Ascending aorta (tissue), 2 donors: ENCODE measurements around the gene ISG20. TPM values are rescaled to one million over a fixed set of nuclear protein-coding genes. Genes with fewer than 3 reads are reported as not detected.

ENCODE experiments used
- DNase-seq, 2 donors: peaks; one replicate each; pipeline ENCODE4 v3.0.0-alpha.2; 2019; ENCODE audit warnings: low spot score in 2 of 2
- H3K27ac ChIP-seq, 2 donors: fragments of 200-600 bp; sonication (generic); one replicate each; pipeline ENCODE4 v1.5.1; 2016 to 2017; ENCODE audit warnings: mild to moderate bottlenecking in 1 of 2
- H3K27me3 ChIP-seq: fragments of 200-600 bp; sonication (generic); one replicate; pipeline ENCODE4 v1.5.1; 2017
- H3K36me3 ChIP-seq, 2 donors: fragments of 200-600 bp; sonication (generic); one replicate each; pipeline ENCODE4 v1.5.1; 2016
- H3K4me1 ChIP-seq, 2 donors: fragments of 200-600 bp; sonication (generic); one replicate each; pipeline ENCODE4 v1.5.1; 2016 to 2017; ENCODE audit warnings: mild to moderate bottlenecking in 1 of 2
- H3K4me3 ChIP-seq, 2 donors: fragments of 200-600 bp; sonication (generic); one replicate each; pipeline ENCODE4 v1.5.1; 2016 to 2017; ENCODE audit warnings: mild to moderate bottlenecking in 1 of 2
- H3K9me3 ChIP-seq, 2 donors: fragments of 200-600 bp; sonication (generic); one replicate each; pipeline ENCODE4 v1.5.1; 2016
- CTCF ChIP-seq, 3 experiments: fragments of 200-600 bp in 2 of 3; fragments of 450-650 bp in 1 of 3; sonication (generic) in 2 of 3; IDR thresholded peaks; one replicate each; pipeline ENCODE4 v1.5.1; 2016 to 2019; ENCODE audit warnings: antibody characterized with exemption in 3 of 3, mild to moderate bottlenecking in 1 of 3, moderate library complexity in 1 of 3
- intact Hi-C: fragments of 100-400 bp; cut with DNase I; formaldehyde crosslinking; loops from one replicate; pipeline ENCODE4 v1.15.1; 2023
- total RNA-seq: library from RNA; depleted of rRNA; stranded (reverse); fragments of >200 nt; gene quantifications from one replicate; pipeline ENCODE4 v1.1.0, GENCODE V29; 2016

ISG20 gene
- total RNA-seq, 1 donor from 2014 or later: 5.3 TPM

GRCh38 chr15:88681610-88682221, 42.9 kb downstream of the ISG20 start:
- intact Hi-C loops: no loop called here
- Histone ChIP-seq H3K4me3 (no peak overlapping the region), H3K36me3 (no peaks in the 10 kb centered on the region), H3K27ac (no peak overlapping the region), H3K27me3 (no peaks in the 10 kb centered on the region), H3K4me1 (no peaks in the 10 kb centered on the region), H3K9me3 (no peaks in the 10 kb centered on the region)
- no peak for DNase-seq
- no peak for TF ChIP-seq CTCF (IDR thresholded peaks at IDR 0.05)

- intact Hi-C loops: no loop called here
- Histone ChIP-seq H3K4me1 (no peaks in the 10 kb centered on the region), H3K27ac (no peak overlapping the region), H3K27me3 (no peaks in the 10 kb centered on the region), H3K36me3 (no peaks in the 10 kb centered on the region), H3K9me3 (no peaks in the 10 kb centered on the region), H3K4me3 (no peak overlapping the region)
- no peak for TF ChIP-seq CTCF (IDR thresholded peaks at IDR 0.05)
- no peak for DNase-seq
Measured at GRCh38 chr15:88684345-88684744, 45.5 kb downstream of the ISG20 start.

GRCh38 chr15:88686166-88686565, 47.4 kb downstream of the ISG20 start:
- Histone ChIP-seq H3K9me3 (no peaks in the 10 kb centered on the region), H3K4me3 (no peak overlapping the region), H3K36me3 (no peaks in the 10 kb centered on the region), H3K4me1 (no peaks in the 10 kb centered on the region), H3K27ac (no peak overlapping the region), H3K27me3 (no peaks in the 10 kb centered on the region)
- intact Hi-C loops: no loop called here
- DNase-seq: no peak
- no peak for TF ChIP-seq CTCF (IDR thresholded peaks at IDR 0.05)

GRCh38 chr15:88688394-88688933, 49.6 kb downstream of the ISG20 start:
- no peak for DNase-seq
- H3K36me3 ChIP-seq: no peaks in the 10 kb centered on the region
- H3K4me1 ChIP-seq: no peaks in the 10 kb centered on the region
- H3K27ac ChIP-seq: no peak overlapping the region
- no peak overlapping the region for H3K4me3 ChIP-seq
- no peak for TF ChIP-seq CTCF (IDR thresholded peaks at IDR 0.05)
- H3K9me3 ChIP-seq: no peaks in the 10 kb centered on the region
- intact Hi-C loops: no loop called here
- no peaks in the 10 kb centered on the region for H3K27me3 ChIP-seq

- no peak overlapping the region for H3K4me3 ChIP-seq
Measured at GRCh38 chr15:88690331-88690730, 51.5 kb downstream of the ISG20 start.

More at GRCh38 chr15:88690331-88690730, 51.5 kb downstream of the ISG20 start:
- Histone ChIP-seq H3K36me3 (no peaks in the 10 kb centered on the region), H3K27me3 (no peaks in the 10 kb centered on the region), H3K9me3 (no peaks in the 10 kb centered on the region), H3K27ac (no peak overlapping the region), H3K4me1 (no peaks in the 10 kb centered on the region)
- intact Hi-C loops: no loop called here
- no peak for DNase-seq
- TF ChIP-seq CTCF (IDR thresholded peaks at IDR 0.05): no peak
